ENCODE data around the gene EIF4G3. TPM values are rescaled to one million over a fixed set of nuclear protein-coding genes. Genes with fewer than 3 reads are reported as not detected.

Gene EIF4G3
- total and polyA plus RNA-seq, 7 donors, result 11.3 to 58.1 (median 39.5) TPM

DNA sequence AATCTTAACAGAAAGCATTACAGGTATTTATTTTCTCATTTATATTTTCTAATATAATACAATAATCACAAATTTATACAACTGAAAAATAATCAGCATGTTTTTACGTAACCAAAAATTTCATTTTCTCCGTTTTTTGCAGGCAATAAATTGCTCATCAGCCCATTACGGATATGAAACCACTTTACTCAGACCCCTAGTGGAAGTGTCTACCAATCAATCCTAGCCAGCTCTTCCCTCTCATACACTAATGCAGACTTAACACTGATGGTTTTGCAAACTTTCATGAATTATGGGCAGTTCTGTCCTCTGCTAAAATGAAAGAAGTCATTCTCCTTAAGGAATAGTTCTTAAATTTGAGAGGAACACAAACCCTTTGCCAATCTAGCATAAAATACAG is 124.7 kb downstream of the EIF4G3 start:
- H3K36me3 ChIP-seq (ENCODE audit: insufficient read depth in 1 of 2, low read depth in 1 of 2), result peaks cover 0 to 8% of the 10 kb centered on the region in 2 donors
- no peak overlapping the region for H3K27ac ChIP-seq
- TF ChIP-seq, protein P1, sequence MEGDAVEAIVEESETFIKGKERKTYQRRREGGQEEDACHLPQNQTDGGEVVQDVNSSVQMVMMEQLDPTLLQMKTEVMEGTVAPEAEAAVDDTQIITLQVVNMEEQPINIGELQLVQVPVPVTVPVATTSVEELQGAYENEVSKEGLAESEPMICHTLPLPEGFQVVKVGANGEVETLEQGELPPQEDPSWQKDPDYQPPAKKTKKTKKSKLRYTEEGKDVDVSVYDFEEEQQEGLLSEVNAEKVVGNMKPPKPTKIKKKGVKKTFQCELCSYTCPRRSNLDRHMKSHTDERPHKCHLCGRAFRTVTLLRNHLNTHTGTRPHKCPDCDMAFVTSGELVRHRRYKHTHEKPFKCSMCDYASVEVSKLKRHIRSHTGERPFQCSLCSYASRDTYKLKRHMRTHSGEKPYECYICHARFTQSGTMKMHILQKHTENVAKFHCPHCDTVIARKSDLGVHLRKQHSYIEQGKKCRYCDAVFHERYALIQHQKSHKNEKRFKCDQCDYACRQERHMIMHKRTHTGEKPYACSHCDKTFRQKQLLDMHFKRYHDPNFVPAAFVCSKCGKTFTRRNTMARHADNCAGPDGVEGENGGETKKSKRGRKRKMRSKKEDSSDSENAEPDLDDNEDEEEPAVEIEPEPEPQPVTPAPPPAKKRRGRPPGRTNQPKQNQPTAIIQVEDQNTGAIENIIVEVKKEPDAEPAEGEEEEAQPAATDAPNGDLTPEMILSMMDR (IDR thresholded peaks at IDR 0.05), result no peak
- H3K4me1 ChIP-seq, result no peaks in the 10 kb centered on the region
- no peak overlapping the region for H3K4me3 ChIP-seq
- no peaks in the 10 kb centered on the region for H3K9me3 ChIP-seq
- intact Hi-C loops (cut with DNase I), result no loop called here
- H3K27me3 ChIP-seq (ENCODE audit: insufficient read depth in 3 of 3, low read length in 2 of 3), result no peaks in the 10 kb centered on the region
- ATAC-seq, result no peak
- no peak for DNase-seq
- WGBS, 3 donors, result 93% methylated on average over 3 of the region's 3 CpGs

DNA sequence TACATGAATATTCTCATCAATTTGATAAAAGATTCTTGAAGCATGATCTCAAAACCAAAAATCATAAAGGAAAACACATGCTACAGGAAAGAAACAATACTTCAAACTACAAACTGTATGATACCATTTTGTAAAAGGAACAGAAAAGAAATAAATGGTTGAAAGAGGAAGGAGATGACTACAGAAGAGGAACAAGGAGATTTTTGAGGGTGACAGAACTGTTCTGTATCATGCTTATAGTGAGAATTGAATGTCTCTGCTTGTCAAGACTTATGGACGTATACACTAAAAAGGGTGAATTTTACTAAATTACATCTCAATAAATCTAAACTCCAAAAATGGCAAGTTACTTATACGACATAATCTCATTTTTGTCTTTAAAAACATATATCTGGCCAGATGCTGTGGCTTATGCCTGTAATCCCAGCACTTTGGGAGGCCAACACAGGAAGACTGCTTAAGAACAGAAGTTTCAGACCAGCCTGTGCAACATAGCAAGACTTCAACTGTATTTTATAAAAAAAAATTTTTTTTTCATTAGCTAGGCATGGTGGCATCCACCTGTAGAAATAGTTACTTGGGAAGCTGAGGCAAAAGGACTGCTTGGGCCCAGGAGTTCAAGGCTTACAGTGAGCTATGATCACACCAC is 125.4 kb downstream of the EIF4G3 start:
- DNase-seq, result no peak
- intact Hi-C loops (cut with DNase I), result no loop called here
- H3K9me3 ChIP-seq, result no peaks in the 10 kb centered on the region
- H3K27me3 ChIP-seq (ENCODE audit: insufficient read depth in 3 of 3, low read length in 2 of 3), result no peaks in the 10 kb centered on the region
- TF ChIP-seq, protein P1 (IDR thresholded peaks at IDR 0.05), result no peak
- peaks cover 0 to 8% of the 10 kb centered on the region in 2 donors for H3K36me3 ChIP-seq (ENCODE audit: insufficient read depth in 1 of 2, low read depth in 1 of 2)
- H3K4me1 ChIP-seq, result no peaks in the 10 kb centered on the region
- no peak for ATAC-seq
- WGBS, 3 donors, result 87 to 92% (median 89%) methylated on average over 2 of the region's 2 CpGs
- no peak overlapping the region for H3K27ac ChIP-seq
- no peak overlapping the region for H3K4me3 ChIP-seq

DNA sequence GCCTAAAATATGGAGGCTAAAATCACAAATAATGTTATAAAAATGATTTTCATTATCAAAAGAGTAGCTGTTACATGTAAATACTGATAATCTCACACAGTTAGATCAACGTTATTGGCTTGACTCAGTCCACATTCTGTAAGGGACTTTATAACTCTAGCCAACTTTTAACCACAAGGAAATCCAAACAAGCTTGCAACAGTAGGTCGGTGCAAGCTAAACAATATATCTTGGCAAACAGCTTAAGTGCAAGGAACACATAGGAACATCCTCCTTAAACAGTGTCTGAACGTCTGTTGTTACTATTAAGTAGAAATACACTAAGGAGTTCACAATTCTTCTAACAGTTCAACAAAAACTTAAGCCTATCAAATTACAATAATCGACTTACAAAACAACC is 126.7 kb downstream of the EIF4G3 start:
- intact Hi-C loops (cut with DNase I), result no loop called here

DNA sequence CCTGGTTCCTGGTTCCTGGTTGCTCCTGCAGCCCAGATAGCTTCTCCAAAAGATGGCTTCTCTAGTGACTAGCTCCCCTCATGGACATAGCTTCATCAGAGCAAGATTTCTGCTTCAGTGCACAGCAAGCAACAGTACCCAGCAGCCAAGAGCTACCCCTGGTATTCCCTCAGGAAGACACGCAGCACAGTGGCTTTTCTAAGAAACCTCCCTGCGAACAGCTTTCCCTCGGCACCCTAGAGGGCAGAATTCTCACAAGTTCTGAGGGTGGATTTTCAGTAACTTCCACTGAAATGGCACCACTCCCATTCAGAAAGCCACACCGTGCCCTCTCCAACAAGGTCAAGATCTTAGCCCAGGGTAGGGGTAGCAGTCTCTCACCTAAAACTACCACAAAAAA is 128.2 kb downstream of the EIF4G3 start:
- no peak for DNase-seq
- peaks cover 0 to 8% of the 10 kb centered on the region in 2 donors for H3K36me3 ChIP-seq (ENCODE audit: insufficient read depth in 1 of 2, low read depth in 1 of 2)
- no peaks in the 10 kb centered on the region for H3K27me3 ChIP-seq (ENCODE audit: insufficient read depth in 3 of 3, low read length in 2 of 3)
- H3K27ac ChIP-seq, result no peak overlapping the region
- TF ChIP-seq, protein P1 (IDR thresholded peaks at IDR 0.05), result no peak
- ATAC-seq, result no peak
- intact Hi-C loops (cut with DNase I), result no loop called here
- WGBS, 3 donors, result 95 to 99% (median 96%) methylated on average over 4 of the region's 4 CpGs
- peaks cover 9% of the 10 kb centered on the region for H3K4me1 ChIP-seq
- no peaks in the 10 kb centered on the region for H3K9me3 ChIP-seq
- no peak overlapping the region for H3K4me3 ChIP-seq

More for the DNA sequence above, 126.7 kb downstream of the EIF4G3 start:
- Histone ChIP-seq H3K36me3 (ENCODE audit: insufficient read depth in 1 of 2, low read depth in 1 of 2) (peaks cover 0 to 8% of the 10 kb centered on the region in 2 donors), H3K4me1 (peaks cover 6% of the 10 kb centered on the region), H3K9me3 (no peaks in the 10 kb centered on the region), H3K4me3 (no peak overlapping the region), H3K27me3 (ENCODE audit: insufficient read depth in 3 of 3, low read length in 2 of 3) (no peaks in the 10 kb centered on the region), H3K27ac (no peak overlapping the region)
- no peak for ATAC-seq
- DNase-seq, result no peak
- TF ChIP-seq, protein P1 (IDR thresholded peaks at IDR 0.05), result no peak
- 45 to 57% (median 49%) methylated on average over 4 of the region's 4 CpGs for WGBS, 3 donors

DNA sequence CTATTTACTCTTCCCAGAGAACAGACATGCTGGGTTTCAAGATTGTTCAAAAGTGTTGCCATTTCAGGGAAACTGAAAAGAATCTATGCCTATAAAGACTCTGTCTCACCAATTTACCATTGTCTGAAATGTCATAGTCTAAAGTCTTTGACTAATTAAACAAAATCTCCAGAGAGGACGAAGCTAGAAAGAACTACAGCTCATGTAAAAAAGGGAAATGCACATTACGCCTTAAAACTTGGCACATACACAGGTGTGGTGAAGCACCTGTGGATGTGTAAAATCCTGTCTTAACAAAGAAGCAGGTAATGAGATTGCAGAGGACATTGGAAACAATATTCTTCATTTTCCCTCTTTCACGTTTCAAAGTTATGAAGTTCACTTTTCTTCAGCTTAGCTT is 130.6 kb downstream of the EIF4G3 start:
- Histone ChIP-seq H3K4me3 (no peak overlapping the region), H3K27me3 (ENCODE audit: insufficient read depth in 3 of 3, low read length in 2 of 3) (no peaks in the 10 kb centered on the region), H3K27ac (no peak overlapping the region), H3K36me3 (ENCODE audit: insufficient read depth in 1 of 2, low read depth in 1 of 2) (peaks cover 0 to 8% of the 10 kb centered on the region in 2 donors), H3K4me1 (peaks cover 15% of the 10 kb centered on the region), H3K9me3 (no peaks in the 10 kb centered on the region)
- no peak for DNase-seq
- TF ChIP-seq, protein P1 (IDR thresholded peaks at IDR 0.05), result no peak
- intact Hi-C loops (cut with DNase I), result no loop called here
- 89 to 90% (median 90%) methylated on average over 3 of the region's 3 CpGs for WGBS, 3 donors
- no peak for ATAC-seq
